GM12891 (cell line): ENCODE data around the gene IFI27L2.

Experiments used
- PAX5 ChIP-seq: IDR thresholded peaks from 2 replicates; pipeline ENCODE4 v1.6.1; 2011; ENCODE audit warnings: low read length, moderate library complexity, mild to moderate bottlenecking; ENCODE audit not compliant: insufficient read depth, severe bottlenecking
- POLR2A ChIP-seq: IDR thresholded peaks from 2 replicates; pipeline ENCODE4 v1.6.1; 2011; ENCODE audit warnings: low read depth, low read length, control low read depth
- POLR2AphosphoS5 ChIP-seq: IDR thresholded peaks from 2 replicates; pipeline ENCODE4 v1.6.1; 2011; ENCODE audit warnings: low read depth, low read length, control low read depth
- POU2F2 ChIP-seq: IDR thresholded peaks from 2 replicates; pipeline ENCODE4 v1.6.1; 2011; ENCODE audit warnings: low read depth, mild to moderate bottlenecking, control low read depth, low read length, moderate library complexity
- SPI1 ChIP-seq: IDR thresholded peaks from 2 replicates; pipeline ENCODE4 v1.6.1; 2011; ENCODE audit warnings: low read depth, low read length, control low read depth
- TAF1 ChIP-seq: IDR thresholded peaks from 2 replicates; pipeline ENCODE4 v1.6.1; 2011; ENCODE audit warnings: low read depth, low read length, control low read depth

DNA sequence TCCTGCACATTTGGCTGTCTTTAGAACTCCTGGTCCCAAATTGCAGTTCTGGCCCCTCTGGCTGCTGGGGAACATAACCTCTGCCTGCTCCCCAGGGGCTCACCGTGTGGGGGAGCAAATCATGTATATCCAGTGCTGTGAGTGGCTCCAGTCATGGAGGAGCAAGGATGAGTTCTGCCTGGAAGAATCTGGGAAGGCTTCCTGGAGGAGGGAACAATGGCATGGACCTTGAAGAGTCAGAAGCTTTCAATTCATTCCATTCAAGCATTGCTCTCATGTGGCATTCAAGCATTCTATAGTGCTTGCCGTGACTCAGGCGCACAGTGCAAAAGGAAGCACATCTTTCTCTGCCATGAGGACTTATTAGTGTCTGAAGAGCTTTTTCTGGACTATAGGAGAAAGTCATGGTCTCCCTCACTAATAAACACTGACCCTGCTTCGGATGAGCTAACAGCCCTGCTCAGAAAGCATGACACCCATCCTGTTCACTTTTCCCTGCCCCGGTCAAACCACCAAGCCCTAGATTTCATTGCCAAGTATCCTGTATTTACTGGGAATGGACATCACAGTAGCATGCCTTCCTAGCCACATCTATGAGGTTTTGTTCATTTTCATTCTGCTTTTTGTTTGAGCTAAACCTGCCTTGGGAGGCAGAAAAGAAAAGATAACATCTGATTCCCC is 15.4 kb downstream of the IFI27L2 start:
- no peak for TF ChIP-seq POLR2A
- TF ChIP-seq POLR2AphosphoS5, result no peak
- no peak for TF ChIP-seq TAF1
- TF ChIP-seq POU2F2, result no peak
- no peak for TF ChIP-seq SPI1
- no peak for TF ChIP-seq PAX5
